Aorta (tissue), 5 donors: ENCODE data around the gene PSORS1C2. TPM values are rescaled to one million over a fixed set of nuclear protein-coding genes. Genes with fewer than 3 reads are reported as not detected.
A peak's percentile ranks its signal among the peaks of the same experiment; 100 is the strongest.
"Not testable (repeated sequence)": the region's sequence is repeated elsewhere in the genome, so short reads cannot be mapped to it uniquely, and the experiment has no call there.

Experiments used
- ATAC-seq: fragments of 200-7000 bp; cut with Tn5 transposase; one replicate; pipeline ENCODE4 v1.9.1; 2022; ENCODE audit warnings: moderate library complexity; ENCODE audit not compliant: low FRiP score
- DNase-seq, 2 donors: peaks; one replicate each; pipeline ENCODE4 v3.0.0-alpha.2; 2020
- H3K27ac ChIP-seq, 2 donors: one replicate each; pipeline ENCODE4 v1.5.1; 2013; ENCODE audit warnings: low read length in 2 of 2, mild to moderate bottlenecking in 2 of 2, moderate library complexity in 2 of 2, control low read depth in 1 of 2, inconsistent platforms in 1 of 2, low read depth in 1 of 2
- H3K27me3 ChIP-seq, 2 donors: one replicate each; pipeline ENCODE4 v1.6.1; 2013; ENCODE audit warnings: control low read depth in 1 of 2, low read length in 1 of 2, mild to moderate bottlenecking in 1 of 2, moderate library complexity in 1 of 2; ENCODE audit not compliant: insufficient read depth in 2 of 2, control insufficient read depth in 1 of 2
- H3K36me3 ChIP-seq, 2 donors: one replicate each; pipeline ENCODE4 v1.6.1; 2013; ENCODE audit warnings: control low read depth in 1 of 2, low read length in 1 of 2, mild to moderate bottlenecking in 1 of 2; ENCODE audit not compliant: insufficient read depth in 2 of 2, control insufficient read depth in 1 of 2
- H3K4me1 ChIP-seq, 2 donors: one replicate each; pipeline ENCODE4 v1.6.1; 2013; ENCODE audit warnings: low read length in 2 of 2, control low read depth in 1 of 2, mild to moderate bottlenecking in 1 of 2, moderate library complexity in 1 of 2; ENCODE audit not compliant: insufficient read depth in 2 of 2, control insufficient read depth in 1 of 2
- H3K4me3 ChIP-seq, 2 donors: one replicate each; pipeline ENCODE4 v1.5.1; 2013; ENCODE audit warnings: low read length in 2 of 2, control low read depth in 1 of 2, mild to moderate bottlenecking in 1 of 2
- H3K9me3 ChIP-seq: one replicate; pipeline ENCODE4 v1.6.1; 2013; ENCODE audit warnings: mild to moderate bottlenecking, low read length; ENCODE audit not compliant: control insufficient read depth
- WGBS, 2 donors: extraction: QIAGEN DNeasy Blood & Tissue Kit; methylation state at CpG; one replicate each; pipeline ENCODE4 v1.1.7; 2013; 5-methylcytosine and 5-hydroxymethylcytosine counted together
- intact Hi-C, 2 donors: fragments of 100-400 bp; cut with DNase I; formaldehyde crosslinking; loops; one replicate each; pipeline versions ENCODE4 v1.14.2 to v1.15.0; 2022
- polyA plus RNA-seq, 2 donors: library from polyadenylated mRNA; stranded (reverse); fragments of 200-250 nt; gene quantifications; one replicate each; pipeline ENCODE4 v1.2.3, GENCODE V29; 2013
- total RNA-seq, 2 donors: library from RNA; stranded (reverse); fragmentation: NEBNext Ultra II Directional; extraction: Animal tissue kit (Norgen Biotek cat#: 25700); gene quantifications; one replicate each; pipeline ENCODE4 v1.2.1, GENCODE V29; 2021
- donor health status: healthy with polysubstance abuse.
- donor health status: Bipolar disorder and iron deficiency.
- donor health status: DM: no; HTN: no; CAD: no.
- donor health status: DM: no; HTN: no; CAD: no.
- donor health status: DM: yes; HTN: yes; CAD: no.

The PSORS1C2 gene
- total and polyA plus RNA-seq, 4 donors, result not detected

DNA sequence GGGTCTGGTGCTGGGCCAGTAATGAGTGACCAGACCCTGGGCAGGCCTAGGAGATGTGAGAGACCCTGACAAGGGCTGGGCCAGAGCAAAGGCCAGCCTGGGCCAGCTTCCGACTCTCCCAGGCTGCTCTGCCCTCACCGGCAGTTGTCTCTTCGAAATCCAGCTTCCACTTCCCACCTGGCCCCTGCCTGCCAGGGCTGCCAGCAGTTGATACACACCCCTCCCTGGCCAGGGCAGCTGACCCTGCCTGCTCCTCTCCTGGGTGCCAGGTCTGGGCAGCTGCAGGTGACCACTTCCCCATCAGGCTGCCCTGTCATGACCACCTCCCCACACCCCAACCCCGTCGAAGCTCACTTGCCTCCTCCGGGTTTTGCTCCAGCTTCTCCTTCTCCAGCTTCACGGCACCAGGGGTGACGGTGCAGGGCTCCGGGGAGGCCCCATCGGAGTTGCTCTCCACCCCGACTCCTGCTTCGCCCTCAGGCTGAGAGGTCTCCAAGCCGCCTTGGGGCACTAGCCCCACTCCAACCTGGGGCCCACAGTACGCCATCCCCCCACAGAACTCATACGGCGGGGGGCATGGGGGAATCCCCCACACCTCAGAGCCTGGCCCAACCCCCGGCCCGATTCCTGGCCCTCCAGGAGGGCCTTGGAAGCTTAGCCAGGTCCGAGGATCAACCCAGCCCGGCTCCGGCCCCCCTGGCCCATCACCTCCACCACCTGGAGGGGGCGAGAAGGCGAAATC, 31.2 kb upstream of the PSORS1C2 start:
- H3K27me3 ChIP-seq, intact Hi-C loops, H3K9me3 ChIP-seq, H3K4me3 ChIP-seq, H3K4me1 ChIP-seq, H3K27ac ChIP-seq, H3K36me3 ChIP-seq, ATAC-seq: not testable (repeated sequence)
- WGBS, 2 donors, result 59 to 64% methylated on average over 23 of the region's 23 CpGs
- DNase-seq, result peak in 1 of 2 donors; percentile 74

DNA sequence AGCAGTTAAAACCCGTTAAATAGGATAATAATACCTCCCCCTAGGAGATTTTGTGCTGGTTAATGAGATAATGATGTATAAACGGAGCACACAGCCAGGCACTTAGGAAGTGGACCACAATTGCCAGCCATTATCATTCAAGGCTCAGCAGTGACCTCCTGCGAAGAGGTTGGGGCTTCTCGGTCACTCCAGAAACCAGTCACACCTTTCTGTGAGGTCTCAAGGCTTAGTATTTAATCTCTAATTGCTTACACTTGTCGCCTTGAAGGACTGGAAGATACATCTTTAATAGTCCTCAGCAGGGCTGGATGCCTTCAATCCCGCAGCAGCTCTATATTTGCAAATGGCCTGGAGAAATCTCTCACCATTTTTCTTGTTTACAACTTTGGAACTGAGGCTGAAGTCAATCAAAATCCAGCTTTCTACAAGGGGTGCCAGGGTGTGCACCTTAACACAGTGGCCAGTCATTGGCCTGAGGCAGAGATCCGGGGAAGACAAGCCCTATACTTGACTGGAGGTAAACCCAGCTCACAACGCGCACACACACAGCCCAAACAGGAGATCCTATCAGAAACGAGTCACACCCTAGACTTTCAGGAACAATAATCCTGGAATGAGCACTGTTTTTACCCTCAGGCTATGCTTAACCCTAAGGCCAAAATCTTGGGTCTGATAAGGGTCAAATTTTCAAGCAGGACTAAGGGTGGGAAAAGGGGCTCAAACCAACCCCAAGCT, 30.4 kb upstream of the PSORS1C2 start:
- H3K36me3 ChIP-seq, result no peaks in the 10 kb centered on the region
- no peak for ATAC-seq
- WGBS, 2 donors, result 81 to 83% methylated on average over 10 of the region's 10 CpGs
- no peaks in the 10 kb centered on the region for H3K4me1 ChIP-seq
- H3K9me3 ChIP-seq, result no peaks in the 10 kb centered on the region
- peak in 1 of 2 donors; percentile 17 for DNase-seq
- H3K4me3 ChIP-seq, result no peak overlapping the region
- intact Hi-C loops, result no loop called here
- H3K27me3 ChIP-seq, result no peaks in the 10 kb centered on the region
- no peak overlapping the region for H3K27ac ChIP-seq

DNA sequence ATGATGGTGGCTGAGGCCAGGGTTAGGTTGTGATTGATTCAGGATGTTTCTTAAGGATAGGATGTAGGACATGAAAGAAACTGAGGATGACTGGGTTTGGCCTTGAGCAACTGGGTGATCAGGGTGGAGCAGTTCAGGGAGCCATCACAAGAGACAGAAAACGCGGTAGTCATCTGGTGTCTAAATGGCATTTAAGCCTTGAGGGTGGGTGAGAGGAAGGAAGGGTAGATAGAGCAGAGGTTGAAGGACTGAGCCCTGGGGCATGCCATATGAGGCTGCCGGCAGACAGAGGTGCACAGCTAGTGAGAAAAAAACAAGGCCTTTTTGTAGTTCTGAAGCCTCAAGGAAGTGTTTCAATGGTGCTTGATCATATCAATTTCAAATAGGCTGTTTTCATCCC, 29.7 kb upstream of the PSORS1C2 start:
- Histone ChIP-seq H3K27ac (no peak overlapping the region), H3K36me3 (no peaks in the 10 kb centered on the region), H3K4me1 (no peaks in the 10 kb centered on the region), H3K4me3 (no peak overlapping the region), H3K27me3 (no peaks in the 10 kb centered on the region), H3K9me3 (no peaks in the 10 kb centered on the region)
- 76 to 81% methylated on average over 3 of the region's 3 CpGs for WGBS, 2 donors
- ATAC-seq (no peak), DNase-seq (no peak)
- intact Hi-C loops, result no loop called here

DNA sequence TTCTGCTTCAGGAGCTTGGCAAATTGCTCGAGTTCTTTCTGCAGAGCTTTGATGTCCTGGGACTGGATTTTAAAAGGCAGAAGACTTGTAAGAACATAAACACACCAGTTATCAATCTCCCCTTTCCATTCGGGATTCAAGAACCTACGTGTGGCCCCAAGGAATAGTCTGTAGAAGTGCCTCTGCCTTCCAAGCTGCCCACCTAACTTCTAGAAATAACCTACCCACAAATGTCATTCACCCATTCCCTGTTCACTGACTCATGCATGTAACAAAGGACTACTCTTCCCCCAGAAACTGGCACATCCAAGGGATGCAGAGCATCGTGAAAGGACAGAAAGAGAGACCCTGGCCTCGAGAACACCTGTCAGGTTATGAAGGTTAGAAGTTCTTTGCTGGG, 27.1 kb upstream of the PSORS1C2 start:
- ATAC-seq (no peak), DNase-seq (no peak)
- no peak overlapping the region for H3K27ac ChIP-seq
- no peaks in the 10 kb centered on the region for H3K9me3 ChIP-seq
- intact Hi-C loops, result no loop called here
- 76 to 86% methylated on average over 5 of the region's 5 CpGs for WGBS, 2 donors
- H3K36me3 ChIP-seq, result no peaks in the 10 kb centered on the region
- H3K4me3 ChIP-seq, result no peak overlapping the region
- H3K27me3 ChIP-seq, result no peaks in the 10 kb centered on the region
- H3K4me1 ChIP-seq, result no peaks in the 10 kb centered on the region

GRCh38 chr6:31165064-31165832, 26.4 kb upstream of the PSORS1C2 start:
- H3K4me3 ChIP-seq, intact Hi-C loops, ATAC-seq, H3K9me3 ChIP-seq, H3K27me3 ChIP-seq, H3K27ac ChIP-seq, H3K4me1 ChIP-seq, H3K36me3 ChIP-seq: not testable (repeated sequence)
- peak in 1 of 2 donors; percentile 33 for DNase-seq
- 82 to 84% methylated on average over 16 to 17 of the region's 17 CpGs for WGBS, 2 donors

GRCh38 chr6:31164475-31165063, 25.7 kb upstream of the PSORS1C2 start:
- intact Hi-C loops, H3K4me3 ChIP-seq, H3K27ac ChIP-seq, H3K27me3 ChIP-seq, H3K9me3 ChIP-seq, ATAC-seq, H3K4me1 ChIP-seq, H3K36me3 ChIP-seq: not testable (repeated sequence)
- DNase-seq, result peak in 1 of 2 donors; percentile 2
- WGBS, 2 donors, result 89 to 92% methylated on average over 7 to 8 of the region's 9 CpGs

DNA sequence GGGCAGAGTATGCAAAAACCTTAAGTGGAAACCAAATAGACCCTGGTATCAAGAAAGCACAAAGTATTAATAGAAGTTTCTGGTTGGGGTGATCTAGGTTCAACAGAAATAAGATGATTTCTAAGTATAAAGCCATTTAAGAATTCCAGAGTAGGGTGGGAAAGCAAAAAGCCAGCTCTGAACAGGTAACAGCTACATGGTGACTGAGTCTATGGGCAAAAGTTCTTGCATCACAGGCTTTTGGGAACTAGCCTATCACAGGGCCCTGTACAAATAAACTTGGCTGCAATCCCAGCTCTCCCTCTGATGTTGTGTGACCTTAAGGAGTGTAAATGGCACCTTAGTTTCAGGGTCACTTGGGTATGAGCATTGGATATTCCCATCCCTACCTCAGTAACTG, 25.1 kb upstream of the PSORS1C2 start:
- no peaks in the 10 kb centered on the region for H3K4me1 ChIP-seq
- no peak for ATAC-seq
- no peak for DNase-seq
- intact Hi-C loops, result no loop called here
- no peaks in the 10 kb centered on the region for H3K36me3 ChIP-seq
- no peak overlapping the region for H3K27ac ChIP-seq
- H3K9me3 ChIP-seq, result no peaks in the 10 kb centered on the region
- no peak overlapping the region for H3K4me3 ChIP-seq
- no peaks in the 10 kb centered on the region for H3K27me3 ChIP-seq

- no peaks in the 10 kb centered on the region for H3K9me3 ChIP-seq
- H3K4me3 ChIP-seq, result no peak overlapping the region
- H3K27me3 ChIP-seq, result no peaks in the 10 kb centered on the region
- H3K4me1 ChIP-seq, result no peaks in the 10 kb centered on the region
- H3K27ac ChIP-seq, result no peak overlapping the region
- intact Hi-C loops, result no loop called here
- peak in 1 of 2 donors; percentile 57 for DNase-seq
- WGBS, 2 donors, result 87 to 88% methylated on average over 13 of the region's 13 CpGs
- no peaks in the 10 kb centered on the region for H3K36me3 ChIP-seq
- ATAC-seq, result no peak
These were observed 23.7 kb upstream of the PSORS1C2 start for GRCh38 chr6:31162463-31163165.
